ENCODE measurements around the gene TNS3.

Gene TNS3

GRCh38 chr7:47239931-47240421 lies 341.9 kb downstream of the TNS3 start:
- no peak for DNase-seq

- no peak for DNase-seq
Observed at GRCh38 chr7:47239034-47239433, 342.9 kb downstream of the TNS3 start.

GRCh38 chr7:47236480-47237129 lies 345.3 kb downstream of the TNS3 start:
- no peak for DNase-seq

- no peak for DNase-seq
Observed at GRCh38 chr7:47233996-47234395, 347.9 kb downstream of the TNS3 start.

GRCh38 chr7:47232751-47233412 lies 349.0 kb downstream of the TNS3 start:
- DNase-seq: no peak

GRCh38 chr7:47231627-47232026 lies 350.3 kb downstream of the TNS3 start:
- no peak for DNase-seq

- no peak for DNase-seq
Observed at GRCh38 chr7:47231032-47231431, 350.9 kb downstream of the TNS3 start.

- no peak for DNase-seq
Observed at GRCh38 chr7:47228386-47229014, 353.4 kb downstream of the TNS3 start.

- no peak for DNase-seq
Observed at GRCh38 chr7:47227762-47228177, 354.1 kb downstream of the TNS3 start.

- DNase-seq: no peak
Observed at GRCh38 chr7:47226696-47227095, 355.2 kb downstream of the TNS3 start.

GRCh38 chr7:47225387-47226131 lies 356.4 kb downstream of the TNS3 start:
- DNase-seq: no peak

All from stimulated activated CD4-positive, alpha-beta T cell treated with anti-CD3 and anti-CD28 coated beads, Interleukin-1b, Interleukin-23, amount 100 ng/mL, for 48 hours (primary cell).